Measurements from ENCODE around the gene SLC25A45.

SLC25A45 gene

DNA sequence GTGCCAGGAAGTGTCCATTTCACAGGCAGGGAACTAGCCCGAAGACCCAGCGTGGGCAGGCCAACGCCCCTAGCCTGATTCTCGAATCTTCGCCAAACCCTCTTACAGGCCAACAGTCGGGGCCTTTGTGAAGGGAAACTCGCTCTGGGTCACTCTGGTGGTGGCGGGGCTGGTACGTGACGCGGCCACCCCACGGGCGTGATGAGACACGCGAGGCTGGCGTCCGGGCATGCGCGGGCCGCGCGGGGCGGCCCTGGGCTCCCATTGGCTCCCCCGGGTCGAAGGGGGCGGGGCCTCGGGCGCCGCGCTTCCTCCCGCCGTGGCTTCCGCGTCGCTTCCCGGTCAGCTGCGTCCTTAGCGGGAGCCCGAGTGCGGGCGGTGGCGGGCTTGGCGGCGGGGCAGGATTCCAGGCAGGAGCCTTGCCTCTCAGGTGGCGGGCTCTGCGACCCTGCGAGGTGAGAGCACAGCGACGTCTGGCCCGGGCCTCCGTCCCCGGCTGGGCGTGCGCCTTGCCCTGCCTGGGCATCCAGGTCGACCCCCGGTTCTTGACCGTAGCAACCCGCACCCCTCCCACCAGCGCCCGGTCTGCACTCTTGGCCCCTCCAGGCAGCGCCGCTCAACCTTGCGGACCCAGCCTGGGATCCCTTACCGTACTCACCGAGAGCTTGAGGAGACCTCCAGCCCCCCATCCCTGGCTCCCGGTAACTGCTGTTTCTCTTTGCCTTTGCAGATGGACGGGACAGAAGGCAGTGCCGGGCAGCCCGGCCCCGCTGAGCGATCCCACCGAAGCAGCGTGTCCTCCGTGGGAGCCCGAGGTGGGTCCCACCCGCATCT is 4.1 kb upstream of the SLC25A45 start, which contains the start of gene FRMD8:
Gene FRMD8 (plus strand): TSS at position 331 of the 834 bp plus-strand sequence. CDS start 400 bp downstream, at position 731.
- DNase-seq, result peak; percentile 82 to 87

DNA sequence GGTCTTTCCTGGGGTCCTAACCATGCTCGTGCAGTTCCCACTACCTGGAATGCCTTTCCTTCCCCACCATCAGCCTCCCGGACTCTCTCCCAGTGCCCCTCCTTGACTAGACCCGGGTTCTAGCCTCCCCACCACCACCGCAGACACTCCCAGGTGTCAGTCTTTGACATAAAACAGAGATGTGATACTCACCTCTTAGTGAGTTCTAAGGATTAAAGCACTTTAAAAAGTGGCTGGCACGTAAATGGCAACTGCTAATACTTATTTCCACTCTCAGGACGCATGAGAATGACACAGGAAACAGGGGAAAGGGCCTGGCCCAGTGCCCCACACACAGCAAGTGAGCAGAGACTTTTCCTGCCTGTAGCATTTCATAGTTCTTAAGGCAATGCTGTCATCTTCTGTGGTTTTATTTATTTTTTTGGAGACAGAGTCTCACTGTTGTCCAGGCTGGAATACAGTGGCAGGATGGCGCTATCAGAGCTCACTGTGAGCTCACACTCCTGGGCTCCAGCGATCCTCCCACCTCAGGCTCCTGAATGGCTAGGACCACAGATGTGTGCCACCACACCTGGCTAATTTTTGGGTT is 1.9 kb upstream of the SLC25A45 start:
- no peak for DNase-seq

DNA sequence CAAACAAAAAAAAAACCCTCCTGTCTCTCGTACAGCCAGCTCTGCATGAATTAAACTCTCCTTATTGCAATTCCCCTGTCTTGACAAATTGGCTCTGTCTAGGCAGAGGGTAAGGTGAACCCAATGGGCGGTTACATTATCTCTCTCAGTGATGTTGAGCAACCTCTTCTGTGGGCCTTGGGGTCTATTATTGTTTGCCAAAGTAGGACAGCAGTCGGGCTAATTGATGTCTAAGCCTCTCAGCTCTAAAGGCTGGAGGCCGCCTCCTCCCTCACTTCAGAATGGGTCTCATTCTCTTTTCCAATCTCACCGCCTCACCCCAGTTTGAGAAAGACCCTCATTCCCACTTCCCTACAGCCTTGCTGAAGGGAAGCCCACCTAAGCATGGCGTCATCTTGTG is 1.3 kb upstream of the SLC25A45 start:
- no peak for DNase-seq

DNA sequence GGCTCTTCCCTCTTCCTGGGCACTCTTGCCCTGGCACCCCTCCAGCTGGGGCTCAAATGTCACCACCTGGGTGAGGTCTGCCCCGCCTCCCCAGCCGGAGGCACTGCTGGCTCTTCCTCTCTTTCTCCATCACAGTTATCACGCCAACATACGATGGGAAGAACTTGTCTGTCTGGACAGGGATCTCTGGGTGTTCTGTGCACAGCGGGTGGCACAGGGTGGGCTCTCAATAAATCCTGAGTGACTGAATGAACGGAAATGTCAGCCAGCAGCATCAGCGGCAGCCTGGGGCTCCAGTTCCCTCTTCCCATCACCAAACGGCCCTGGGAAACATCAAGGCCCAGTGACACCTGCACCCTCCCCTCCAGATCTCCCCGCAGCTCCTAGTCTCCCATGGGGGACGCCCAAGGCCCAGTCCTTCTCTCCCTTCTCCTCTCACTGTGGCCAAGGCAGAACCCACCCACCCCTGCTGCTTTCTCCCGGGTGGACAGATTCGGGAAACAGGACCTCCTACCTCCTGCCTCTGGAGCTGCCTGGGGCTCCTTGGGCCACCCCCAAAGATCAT is 440 bp upstream of the SLC25A45 start:
- no peak for DNase-seq

DNA sequence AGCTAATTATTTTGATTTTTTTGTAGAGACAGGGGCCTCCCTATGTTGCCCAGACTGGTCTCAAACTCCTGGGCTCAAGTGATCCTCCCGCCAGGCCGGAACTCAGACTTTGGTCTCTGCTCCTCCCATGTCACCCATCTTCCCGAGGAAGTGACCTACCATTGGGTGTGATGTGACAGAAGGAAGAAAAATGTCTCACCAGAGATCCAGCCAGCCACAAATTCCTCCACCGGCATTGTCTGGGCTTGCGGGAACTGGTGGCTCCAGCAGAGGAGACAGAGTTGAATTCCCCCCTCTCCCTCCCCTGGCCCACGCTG is 772 bp downstream of the SLC25A45 start:
- no peak for DNase-seq

DNA sequence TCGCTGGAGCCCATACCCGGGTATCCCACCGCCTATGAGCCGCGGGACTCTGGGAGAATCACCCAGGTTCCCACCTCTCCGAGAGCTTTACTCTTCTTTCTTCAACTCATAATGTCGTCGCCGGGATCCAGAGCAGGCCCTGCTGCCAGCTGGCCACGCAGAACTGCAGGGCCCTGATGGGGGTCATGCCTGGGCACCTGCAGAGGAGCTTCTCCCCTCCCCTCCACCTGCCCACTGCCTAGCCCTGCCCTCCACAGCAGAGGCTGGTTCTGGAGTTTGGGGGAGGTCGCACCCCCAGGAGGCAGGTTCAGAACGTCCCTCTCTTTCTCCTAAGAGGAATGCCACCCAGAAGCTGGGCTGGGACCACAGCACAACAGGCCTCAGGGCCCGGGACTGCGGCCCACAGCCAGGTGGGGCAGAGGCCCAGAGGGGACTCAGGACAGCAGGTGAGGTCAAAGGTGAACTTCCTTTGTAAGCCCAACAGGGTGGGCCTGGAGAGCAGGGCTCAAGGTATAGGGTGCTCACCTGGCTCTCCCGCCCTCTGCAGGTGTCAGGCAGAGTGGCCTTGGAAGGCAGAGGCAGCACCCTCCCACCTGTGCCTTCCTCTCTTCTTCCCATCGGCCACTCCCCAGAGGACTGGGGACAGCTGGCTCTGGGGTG is 1.9 kb downstream of the SLC25A45 start:
- no peak for DNase-seq

DNA sequence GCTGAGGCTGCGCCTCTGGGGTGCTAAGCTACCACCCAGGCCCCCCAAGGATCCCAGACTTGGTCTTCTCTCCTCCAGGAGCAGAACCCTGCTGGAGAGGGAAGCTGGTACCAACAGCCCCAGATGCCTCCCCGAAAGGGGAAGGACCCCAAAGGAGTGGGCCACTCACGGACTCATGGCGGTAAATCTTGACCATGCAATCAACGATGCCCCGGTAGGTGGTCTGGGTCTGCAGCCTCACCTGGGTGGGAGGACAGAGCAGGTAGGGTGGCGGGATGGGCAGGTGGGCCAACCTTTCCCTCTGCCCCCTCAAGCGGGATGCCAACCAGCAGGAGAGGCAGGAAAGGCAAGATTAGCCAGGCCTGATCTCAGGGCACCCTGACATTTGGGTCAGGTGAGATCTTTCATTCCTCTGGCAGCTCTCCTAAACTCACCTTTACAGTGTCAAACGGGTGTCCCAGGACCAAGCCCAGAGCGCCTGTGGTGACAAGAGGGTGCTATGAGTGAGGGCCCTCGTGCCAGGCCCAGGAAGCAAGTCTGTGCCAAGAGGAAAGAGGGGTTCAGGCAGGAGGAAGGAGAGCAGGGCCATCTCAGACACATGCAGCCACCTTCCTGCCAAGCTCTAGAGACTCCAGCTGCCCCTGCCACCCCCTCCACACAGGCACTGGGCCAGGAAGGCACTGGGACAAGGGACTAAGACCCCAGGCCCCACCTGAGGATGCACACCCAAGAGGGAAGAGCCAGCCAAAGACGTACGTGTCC is 2.6 kb downstream of the SLC25A45 start:
- DNase-seq, result no peak

DNA sequence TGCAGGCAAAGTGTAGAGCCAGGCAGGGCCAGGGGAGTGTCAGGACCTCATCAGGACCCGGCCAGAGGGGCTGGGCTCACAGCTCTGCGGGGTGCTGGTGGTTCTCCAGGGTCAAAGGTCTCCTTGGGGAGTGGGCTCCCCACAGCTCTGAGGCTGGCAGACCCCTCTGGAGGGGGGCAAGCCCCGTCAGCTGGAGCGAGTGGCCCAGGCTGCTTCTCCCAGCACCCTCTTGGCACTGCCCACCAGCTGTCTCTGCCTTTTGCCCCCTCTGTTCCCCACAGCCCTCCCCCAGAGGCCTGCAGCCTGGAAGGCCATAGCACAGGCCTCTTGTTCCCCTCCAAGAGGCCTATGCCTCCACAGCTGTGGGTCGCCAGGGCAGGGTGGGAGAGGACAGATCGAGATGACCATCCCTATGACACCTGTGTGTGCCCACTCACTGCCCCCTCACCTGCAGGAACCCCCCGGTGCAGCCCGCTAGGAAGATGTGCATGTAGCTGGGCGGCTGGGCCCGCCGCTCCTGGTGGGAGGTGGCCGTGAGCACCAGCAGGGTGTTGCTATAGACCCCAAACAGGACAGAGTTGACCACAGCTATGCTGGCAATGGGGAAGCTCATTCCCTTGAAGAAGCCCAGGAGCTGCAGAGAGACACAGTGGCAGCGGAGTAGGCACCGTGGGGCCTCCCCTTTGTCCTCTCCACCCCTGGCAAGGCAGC is 3.4 kb downstream of the SLC25A45 start:
- DNase-seq, result no peak

DNA sequence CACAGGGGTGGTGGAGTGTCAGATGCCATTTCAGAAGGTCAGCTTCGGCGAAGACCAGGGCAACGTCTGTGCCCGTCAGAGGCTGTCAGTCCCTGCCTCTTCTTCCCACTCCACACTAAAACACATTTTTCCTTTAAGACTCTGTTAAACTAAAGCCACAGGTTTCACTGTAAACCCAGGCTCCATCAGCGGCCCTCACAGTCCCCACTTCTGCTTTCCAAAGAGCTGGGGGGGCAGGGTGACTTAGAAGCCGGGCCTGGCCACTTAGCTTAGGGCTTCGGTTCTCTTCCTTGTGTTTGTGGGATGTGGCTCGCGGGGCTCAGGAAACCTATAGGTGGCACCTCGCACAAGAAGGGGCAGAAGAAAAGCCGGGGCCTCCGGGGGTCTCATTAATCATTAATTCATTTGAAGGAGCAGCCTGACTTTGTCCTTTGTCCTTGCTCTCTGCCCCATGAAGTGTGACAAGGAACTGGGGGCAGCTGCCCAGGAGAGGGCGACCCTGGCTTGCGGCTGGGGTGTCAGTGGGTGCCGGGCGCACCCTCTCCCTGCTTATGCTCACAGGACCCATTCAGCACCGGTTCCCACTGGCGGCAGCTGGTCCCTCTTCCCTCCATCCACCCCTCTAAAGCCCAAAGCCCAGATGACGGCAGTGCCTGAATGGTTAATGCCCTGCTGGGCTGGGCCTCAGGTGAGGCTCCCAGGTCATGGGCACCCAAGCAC is 4.1 kb downstream of the SLC25A45 start:
- no peak for DNase-seq

DNA sequence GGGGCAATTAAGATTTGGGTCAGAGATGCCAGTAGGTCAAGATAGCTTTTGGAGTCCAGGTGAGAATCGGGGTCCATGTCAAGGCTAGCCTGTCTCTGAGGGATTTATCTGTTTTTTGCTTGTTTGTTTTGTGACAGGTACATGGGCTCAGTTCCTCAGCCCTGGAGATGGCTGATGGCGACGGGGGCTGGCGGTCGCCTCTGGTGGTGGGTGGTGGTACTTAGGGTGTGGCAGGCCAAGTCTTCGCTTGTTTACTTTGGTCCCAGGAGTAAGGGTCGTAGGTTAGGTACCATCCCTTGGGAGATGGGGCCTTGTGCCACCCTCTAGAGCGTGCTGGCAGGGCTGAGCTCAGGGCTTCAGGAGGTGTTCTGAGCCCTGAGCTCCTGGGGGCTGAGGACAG is 4.7 kb downstream of the SLC25A45 start:
- no peak for DNase-seq

DNA sequence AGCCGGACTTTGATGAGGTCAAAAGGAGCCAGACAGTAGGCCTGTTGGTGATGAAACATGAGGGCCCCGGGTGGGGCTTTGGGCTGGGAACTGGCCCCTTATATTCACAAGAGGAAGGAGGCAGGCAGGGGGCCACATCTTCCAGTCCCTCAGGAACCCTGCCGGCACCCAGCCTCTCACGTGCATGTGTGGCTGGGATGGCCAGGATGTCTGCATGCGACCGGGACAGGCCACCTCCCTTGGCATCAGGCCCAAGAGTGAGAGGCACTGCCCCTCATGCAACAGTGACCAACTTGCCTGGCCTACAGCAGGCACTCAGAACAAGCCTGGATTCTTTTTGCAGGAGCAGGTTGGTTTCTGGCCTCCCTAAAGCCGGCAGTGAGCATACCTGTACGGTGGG is 5.4 kb downstream of the SLC25A45 start:
- no peak for DNase-seq

DNA sequence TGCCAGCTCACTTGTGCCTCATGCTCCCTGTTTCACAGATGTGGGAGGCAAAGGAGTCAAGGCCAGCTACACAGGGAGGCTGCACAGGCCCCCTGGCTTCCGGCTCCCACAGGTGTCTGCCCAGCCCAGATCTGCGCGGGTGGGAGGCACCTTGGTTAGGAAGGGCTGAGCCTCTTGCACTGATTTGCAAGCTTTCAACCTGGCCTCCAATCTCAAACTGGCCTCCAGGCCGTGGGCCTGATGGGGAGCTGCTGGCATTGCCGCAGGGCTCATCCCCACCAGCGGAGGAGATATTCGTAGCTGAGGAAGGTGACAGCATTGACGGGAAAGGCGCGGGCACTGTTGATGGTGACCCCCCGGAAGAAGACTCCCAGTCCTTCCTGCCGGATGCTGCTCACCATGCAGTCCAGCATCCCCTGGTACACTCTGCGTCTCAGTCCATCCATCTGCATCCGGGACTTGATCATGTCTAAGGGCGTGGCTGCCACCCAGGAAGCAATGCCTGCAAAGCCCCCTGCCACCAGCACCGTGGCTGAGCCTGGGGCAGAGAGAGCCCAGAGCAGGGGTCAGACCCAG is 6.2 kb downstream of the SLC25A45 start:
- no peak for DNase-seq

DNA sequence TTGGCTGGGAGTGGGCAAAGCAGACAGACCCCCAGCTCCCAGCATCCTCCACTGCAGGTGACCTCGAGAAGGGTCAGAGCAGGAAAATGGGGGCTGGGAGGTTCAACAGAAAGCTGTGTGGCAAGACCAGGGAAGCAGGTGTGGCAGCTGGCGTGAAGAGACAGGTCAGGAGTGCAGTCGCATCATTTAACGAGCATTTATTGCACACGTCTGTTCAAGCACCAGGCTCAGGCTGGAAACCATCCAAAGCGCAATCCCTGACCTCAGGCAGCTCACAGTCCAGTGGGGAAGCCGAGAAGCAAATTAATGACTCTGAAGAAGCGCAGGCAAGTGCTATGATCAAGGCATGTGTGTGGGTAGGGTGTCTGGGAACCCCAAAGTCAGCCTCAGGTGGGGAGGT is 7.4 kb downstream of the SLC25A45 start:
- DNase-seq, result no peak

DNA sequence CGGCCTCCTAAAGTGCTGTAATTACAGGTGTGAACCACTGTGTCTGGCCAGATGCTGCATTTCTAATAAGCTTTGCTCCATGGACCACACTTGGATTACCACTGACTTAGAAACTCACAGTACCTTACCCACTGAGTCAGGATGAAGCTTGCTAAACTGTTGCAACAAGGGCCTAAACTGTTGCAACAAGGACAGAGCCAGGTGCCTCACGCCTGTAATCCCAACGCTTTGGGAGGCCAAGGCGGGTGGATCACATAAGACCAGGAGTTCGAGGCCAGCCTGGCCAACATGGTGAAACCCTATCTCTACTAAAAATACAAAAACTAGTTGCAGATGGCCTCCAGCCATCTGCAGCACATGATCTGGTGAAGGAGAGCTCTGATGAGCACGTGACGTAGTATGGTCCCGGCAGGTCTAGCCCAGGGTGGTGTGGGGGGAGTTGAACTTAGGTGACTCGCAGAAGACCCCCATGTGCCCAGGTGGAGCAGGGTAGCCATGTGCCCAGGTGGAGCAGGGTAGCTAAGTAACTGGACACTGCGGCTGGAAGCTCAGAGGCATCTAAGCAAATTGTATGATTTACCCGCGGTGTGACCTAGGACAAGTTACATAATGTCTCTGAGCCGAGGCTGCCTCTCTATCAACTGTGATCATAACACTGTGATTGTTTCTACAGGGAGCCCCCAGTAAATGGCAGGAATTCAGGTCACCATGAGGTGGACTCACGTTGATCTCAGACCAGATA is 8.4 kb downstream of the SLC25A45 start:
- no peak for DNase-seq

DNA sequence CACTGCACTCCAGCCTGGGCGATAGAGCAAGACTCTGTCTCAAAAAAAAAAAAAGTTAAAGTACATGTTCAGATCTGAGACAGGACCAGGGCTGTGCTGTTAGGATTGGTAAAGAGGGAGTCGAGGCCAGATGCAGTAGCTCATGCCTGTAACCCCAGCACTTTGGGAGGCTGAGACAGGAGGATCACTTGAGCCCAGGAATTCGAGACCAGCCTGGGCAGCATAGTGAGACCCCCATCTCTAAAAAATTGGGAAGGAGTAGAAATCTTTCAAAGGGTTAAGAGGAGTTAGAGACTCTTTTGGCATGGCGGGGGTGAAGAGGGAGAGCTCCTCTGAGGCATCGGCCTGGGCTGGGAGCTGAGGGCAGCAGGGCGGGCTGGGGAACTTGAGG is 11.8 kb downstream of the SLC25A45 start:
- no peak for DNase-seq

DNA sequence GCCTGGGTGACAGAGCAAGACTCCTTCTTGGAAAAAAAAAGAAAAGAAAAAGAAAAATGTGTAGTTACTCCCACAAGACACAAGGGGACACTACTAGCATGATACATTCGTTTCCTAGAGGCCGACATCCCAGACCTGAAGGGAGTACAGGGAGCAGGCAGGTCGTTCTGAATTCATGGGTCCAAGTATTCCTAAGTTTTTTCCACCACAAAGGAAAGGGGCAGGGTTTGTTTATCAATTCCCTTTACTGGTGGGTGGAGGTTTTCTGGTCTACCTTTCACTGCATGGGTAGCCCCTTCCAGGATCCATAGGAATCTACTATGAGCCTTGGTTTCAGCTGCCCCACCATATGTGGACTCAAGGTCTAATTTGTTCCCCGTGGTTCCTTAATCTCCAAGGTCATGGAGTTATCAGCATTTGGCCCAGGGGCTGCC is 16.1 kb downstream of the SLC25A45 start:
- peak in 1 of 2 donors; percentile 79 for DNase-seq

DNA sequence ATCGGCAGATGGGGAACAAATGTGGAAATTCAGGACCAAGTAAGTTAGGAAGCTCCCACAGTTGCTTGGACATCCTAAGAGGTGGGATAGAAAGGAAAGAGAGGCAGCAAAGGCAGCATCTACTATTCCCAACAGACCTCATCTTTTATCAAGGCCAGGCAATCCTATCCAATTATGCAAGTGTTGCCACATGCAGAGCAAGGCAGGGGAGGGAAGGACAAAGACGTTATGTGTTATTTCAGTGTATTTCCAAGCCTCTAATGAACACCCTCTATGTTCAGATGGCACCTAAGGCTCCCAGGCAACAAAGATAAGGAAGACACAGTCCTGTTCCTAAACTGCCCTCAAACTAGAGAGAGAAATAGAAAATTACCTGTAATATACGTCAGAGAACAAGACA is 18.7 kb downstream of the SLC25A45 start:
- DNase-seq, result no peak

DNA sequence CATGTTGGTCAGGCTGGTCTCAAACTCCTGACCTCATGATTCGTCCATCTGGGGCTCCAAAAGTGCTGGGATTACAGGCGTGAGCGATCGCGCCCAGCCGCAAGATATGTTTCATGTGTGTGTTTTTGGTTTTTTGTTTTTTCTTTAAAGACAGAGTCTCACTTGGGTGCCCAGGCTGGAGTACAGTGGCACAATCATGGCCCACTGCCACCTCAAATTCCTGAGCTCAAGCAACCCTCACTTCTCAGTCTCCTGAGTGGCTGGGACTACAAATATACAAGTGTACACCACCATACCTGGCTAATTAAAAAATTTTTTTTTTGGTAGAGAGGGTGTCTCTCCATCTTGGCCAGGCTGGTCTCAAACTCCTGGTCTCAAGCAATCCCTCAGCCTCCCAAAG is 19.5 kb downstream of the SLC25A45 start:
- DNase-seq, result no peak

DNA sequence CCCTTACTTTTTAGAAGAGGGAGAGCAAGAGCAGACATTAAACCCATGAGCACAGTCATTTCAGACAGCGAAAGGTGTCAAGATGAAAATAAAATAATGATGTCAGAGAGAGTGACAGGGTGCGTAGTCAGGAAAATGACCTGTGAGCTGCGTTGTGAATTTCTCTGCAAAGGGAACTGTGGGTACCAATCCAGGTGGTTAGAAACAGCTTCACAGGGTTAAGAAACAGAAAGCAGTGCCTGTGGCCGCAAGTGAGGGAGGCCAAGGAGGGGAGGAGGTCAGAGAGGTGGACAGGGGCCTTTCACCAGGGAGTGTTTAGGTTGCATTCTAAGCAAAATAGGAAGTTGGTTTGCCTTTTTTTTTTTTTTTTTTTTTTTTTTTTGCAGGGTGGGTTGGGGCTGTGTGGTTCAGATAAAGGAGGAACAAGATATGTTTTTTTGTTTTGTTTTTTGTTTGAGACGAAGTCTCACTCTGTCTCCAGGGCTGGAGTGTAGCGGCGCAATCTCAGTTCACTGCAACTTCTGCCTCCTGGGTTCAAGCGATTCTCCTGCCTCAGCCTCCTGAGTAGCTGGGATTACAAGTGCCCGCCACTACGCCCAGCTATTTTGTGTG is 20.0 kb downstream of the SLC25A45 start:
- DNase-seq, result no peak

DNA sequence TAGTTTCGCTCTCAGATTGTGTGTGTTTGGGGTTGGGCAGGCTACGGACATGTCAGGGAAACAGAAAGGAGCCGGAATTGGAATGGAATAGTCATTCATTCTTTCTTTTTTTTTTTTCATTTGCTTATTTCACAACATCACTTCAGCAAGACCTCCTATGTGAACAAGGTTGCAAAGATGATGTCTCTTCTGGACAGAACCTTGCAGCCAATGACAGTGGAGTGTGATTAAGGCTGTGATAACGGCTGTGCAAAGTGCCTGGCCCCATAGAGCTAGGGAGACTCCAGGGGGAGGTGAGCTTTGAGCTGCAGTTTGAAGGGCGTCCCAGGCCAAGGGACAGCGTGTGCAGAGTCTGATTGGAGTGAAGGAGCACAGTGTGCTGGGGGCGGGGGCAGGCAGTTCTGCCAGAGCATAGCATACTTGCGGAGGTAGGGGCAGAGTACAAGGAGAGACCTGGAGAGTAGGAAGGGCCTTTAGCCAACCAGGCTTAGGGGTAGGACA is 24.5 kb downstream of the SLC25A45 start:
- DNase-seq, result no peak
